NCI-H1048 (cell line): ENCODE data around the gene PRDX2.

Experiments
- DNase-seq: peaks from one replicate; lab custom pipeline; 2025; lab: John Stamatoyannopoulos, UW

Gene PRDX2

DNA sequence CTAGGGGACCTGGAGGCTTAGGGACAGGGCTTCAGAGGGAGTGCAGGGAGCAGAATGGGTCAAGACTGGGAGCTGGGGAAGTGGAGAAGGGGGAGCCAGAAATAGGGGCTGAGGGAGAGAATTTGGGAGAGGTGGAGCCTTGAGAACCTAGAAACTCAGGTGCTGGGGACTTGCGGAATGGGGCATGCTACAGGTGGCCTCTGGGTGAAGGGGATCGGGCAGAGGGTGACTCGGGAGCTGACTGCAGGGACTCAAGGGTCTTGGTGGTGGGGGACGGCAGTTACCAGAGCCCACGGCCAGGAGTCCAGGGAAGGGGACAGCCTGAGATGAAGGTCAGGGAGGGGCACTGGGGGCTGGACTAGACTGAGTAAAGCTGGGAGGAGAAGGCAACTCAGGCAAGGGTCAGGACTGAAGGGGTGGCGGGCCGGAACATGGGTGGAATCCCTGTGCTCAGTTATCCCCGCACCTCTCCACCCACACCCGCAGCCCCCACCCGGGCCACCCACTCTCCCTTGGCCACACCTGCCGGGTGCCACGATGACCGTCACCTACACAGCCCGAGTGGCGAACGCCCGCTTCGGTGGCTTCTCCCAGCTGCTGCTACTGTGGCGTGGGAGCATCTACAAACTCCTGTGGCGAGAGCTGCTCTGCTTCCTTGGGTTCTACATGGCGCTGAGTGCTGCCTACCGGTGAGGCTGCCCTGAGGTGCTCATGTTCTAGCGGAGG is 49.4 kb downstream of the PRDX2 start:
- no peak for DNase-seq

DNA sequence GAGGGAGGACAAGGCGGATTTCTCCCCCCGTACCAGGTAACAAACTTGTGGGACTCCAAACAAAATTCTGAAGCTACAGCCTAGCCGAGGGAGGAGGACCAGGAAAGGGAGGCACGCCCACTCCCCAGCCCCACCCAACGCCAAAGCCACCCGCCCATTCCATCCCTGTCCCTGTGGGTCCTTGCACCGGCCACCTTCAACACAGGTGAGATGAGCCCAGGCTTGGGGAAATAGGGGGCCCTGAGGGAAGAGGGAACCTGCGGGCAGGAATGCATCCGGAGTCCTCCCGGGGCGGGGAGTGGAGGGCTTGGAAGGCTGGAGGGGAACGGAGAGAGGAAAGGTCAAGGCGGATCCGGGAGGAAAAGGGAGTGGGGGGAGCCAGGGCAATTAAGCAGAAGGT is 50.0 kb downstream of the PRDX2 start, which contains the start of gene BEST2:
Gene BEST2 (plus strand): TSS at position 157 of the 400 bp plus-strand sequence. CDS start 802 bp downstream, outside the sequence.
- DNase-seq, result no peak

DNA sequence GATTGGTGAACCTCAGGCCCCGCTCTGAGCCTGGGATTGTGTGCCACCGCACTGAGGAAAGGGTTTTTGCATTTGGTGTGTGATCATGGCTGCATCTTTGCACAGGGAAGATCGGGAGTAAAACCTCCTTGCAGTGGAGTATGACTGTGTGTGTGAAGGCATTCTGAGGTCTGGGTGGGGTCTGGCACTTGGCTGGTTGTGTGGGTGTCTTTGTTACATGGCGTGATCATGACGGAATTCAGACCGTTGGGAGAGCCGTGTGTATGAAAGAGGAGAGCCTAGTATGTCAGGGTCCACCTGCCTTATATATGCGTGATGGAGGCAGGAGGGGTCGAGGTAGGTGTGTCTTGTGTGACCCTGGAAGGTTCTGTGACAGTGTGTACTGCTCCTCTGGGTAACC is 50.7 kb downstream of the PRDX2 start:
- DNase-seq, result no peak

DNA sequence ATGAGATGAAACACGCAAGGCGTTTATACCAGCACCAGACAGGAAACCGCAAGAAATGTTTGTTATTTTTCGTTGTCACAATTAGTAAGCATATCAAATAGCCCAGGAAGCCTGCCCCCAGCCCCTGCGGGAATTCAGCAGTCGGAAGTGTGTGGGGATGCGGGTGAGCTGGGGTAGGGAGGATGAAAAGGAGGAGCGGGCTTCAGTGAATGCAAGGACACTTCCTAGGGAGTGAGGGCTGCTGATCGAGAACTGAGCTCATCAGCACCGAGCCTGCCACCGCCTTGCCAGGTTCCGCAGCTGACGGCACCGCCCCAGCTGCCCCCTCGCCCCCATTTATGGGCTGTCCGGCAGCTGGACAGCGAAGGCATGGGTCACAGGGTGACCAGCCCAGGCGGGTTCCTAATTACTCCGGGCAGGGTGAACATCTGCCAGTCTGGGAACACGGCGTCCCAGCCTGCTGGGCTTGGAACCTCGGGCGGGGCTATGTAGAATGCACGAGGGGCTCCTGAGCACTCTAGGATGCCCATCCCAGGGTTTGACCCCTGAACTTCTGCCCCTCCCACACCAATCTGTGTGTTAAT is 51.6 kb downstream of the PRDX2 start:
- no peak for DNase-seq

DNA sequence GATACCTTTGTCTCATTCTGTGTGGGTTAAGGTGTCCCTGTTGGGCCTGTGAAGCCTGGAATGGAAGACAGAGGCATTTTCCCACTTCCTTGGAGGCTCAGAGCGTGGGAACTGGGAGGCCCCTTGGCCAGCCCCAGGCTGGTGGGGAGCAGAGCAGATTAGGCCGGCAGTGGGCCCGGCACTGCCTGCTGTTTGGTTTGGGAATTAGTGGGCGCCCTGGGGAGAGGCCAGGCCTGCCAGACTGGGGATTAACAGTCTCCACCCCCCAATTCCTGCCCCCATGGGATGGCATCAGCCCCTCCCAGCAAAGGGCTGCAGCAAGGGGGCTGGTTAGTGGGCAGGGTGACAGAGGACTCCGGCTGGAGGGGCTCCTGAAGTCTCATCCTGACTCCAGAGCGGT is 53.1 kb downstream of the PRDX2 start:
- DNase-seq, result no peak
